Esophagus squamous epithelium (tissue), 4 donors: ENCODE results near the gene ETFRF1.
A peak's percentile ranks its signal among the peaks of the same experiment; 100 is the strongest.

Experiments
- POLR2A ChIP-seq, 4 donors: fragments of 450-650 bp; IDR thresholded peaks; one replicate each; pipeline ENCODE4 v1.6.1; 2017; ENCODE audit warnings: antibody characterized with exemption in 4 of 4, mild to moderate bottlenecking in 4 of 4, moderate library complexity in 3 of 4
- TF ChIP-seq, protein P1 (sequence below), 6 experiments: fragments of 450-650 bp in 4 of 6; fragments of 200-600 bp in 2 of 6; sonication (generic) in 2 of 6; IDR thresholded peaks; one replicate each; pipeline ENCODE4 v1.5.1; 2016 to 2019; ENCODE audit warnings: antibody characterized with exemption in 6 of 6, mild to moderate bottlenecking in 4 of 6, moderate library complexity in 4 of 6

DNA sequence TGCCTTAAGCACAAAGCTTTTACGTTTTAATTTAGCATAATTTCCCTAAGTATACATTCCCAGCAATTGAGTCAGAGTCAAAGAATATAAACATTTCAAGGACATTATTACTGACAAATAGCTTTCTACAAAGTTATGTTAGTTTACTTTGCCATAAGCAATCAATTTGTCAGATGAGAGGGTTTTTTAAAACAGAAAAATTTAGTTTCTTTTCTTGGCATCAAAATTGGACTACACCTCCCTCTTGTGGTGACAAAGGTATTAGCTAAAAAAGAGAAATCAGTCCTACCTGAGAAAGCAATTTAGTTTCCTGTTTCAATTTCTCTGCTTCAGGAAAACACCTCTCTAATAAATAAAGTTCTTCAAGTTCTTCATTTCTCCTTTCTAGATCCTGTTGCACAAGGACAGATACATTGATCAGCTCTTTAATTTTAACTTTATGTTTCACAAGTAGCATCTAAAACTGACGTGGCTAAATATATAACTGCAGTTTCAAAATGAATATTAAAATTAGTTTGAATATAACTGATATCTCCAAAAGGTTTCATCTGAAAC, 39.9 kb upstream of the ETFRF1 start:
- TF ChIP-seq, protein P1, sequence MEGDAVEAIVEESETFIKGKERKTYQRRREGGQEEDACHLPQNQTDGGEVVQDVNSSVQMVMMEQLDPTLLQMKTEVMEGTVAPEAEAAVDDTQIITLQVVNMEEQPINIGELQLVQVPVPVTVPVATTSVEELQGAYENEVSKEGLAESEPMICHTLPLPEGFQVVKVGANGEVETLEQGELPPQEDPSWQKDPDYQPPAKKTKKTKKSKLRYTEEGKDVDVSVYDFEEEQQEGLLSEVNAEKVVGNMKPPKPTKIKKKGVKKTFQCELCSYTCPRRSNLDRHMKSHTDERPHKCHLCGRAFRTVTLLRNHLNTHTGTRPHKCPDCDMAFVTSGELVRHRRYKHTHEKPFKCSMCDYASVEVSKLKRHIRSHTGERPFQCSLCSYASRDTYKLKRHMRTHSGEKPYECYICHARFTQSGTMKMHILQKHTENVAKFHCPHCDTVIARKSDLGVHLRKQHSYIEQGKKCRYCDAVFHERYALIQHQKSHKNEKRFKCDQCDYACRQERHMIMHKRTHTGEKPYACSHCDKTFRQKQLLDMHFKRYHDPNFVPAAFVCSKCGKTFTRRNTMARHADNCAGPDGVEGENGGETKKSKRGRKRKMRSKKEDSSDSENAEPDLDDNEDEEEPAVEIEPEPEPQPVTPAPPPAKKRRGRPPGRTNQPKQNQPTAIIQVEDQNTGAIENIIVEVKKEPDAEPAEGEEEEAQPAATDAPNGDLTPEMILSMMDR (IDR thresholded peaks at IDR 0.05), result peak; percentile 29 to 70 (median 55)
- no peak for TF ChIP-seq POLR2A (IDR thresholded peaks at IDR 0.05)
